SK-N-MC (cell line): ENCODE results near the gene IGSF23.

Experiments used
- DNase-seq: peaks from one replicate; pipeline ENCODE4 v3.0.0-alpha.2; 2011; ENCODE audit warnings: low read depth, low spot score
- H3K27ac ChIP-seq: fragments of 200-600 bp; sonication (generic); 2 replicates; pipeline ENCODE4 v1.5.1; 2016; ENCODE audit warnings: mixed run types
- H3K36me3 ChIP-seq: fragments of 200-600 bp; sonication (generic); 2 replicates; pipeline ENCODE4 v1.6.1; 2017; ENCODE audit warnings: antibody characterized with exemption, low read length, mixed read lengths; ENCODE audit not compliant: insufficient read depth
- H3K4me3 ChIP-seq: fragments of 200-600 bp; sonication (generic); 2 replicates; pipeline ENCODE4 v1.5.1; 2016
- H3K9ac ChIP-seq: fragments of 200-600 bp; sonication (generic); 2 replicates; pipeline ENCODE4 v1.8.0; 2017; ENCODE audit warnings: mixed run types, mixed read lengths; ENCODE audit not compliant: insufficient read length
- H3K9me3 ChIP-seq: fragments of 200-600 bp; sonication (generic); 2 replicates; pipeline ENCODE4 v1.6.1; 2017; ENCODE audit warnings: low read depth, mild to moderate bottlenecking, antibody characterized with exemption, low read length, moderate library complexity, mixed read lengths
- EZH2 ChIP-seq: fragments of 200-600 bp; sonication (generic); IDR thresholded peaks from one replicate; pipeline ENCODE4 v1.6.1; 2017; ENCODE audit warnings: antibody characterized with exemption
- FOXP2 ChIP-seq: optimal IDR thresholded peaks from 2 replicates; pipeline ENCODE3; 2011; ENCODE audit warnings: mild to moderate bottlenecking, moderate library complexity; ENCODE audit not compliant: insufficient read depth; ENCODE audit errors: extremely low read length, control extremely low read depth
- POLR2AphosphoS5 ChIP-seq: IDR thresholded peaks from 2 replicates; pipeline ENCODE4 v1.6.1; 2012; ENCODE audit warnings: mild to moderate bottlenecking, low read depth, low read length, borderline replicate concordance

The IGSF23 gene

GRCh38 chr19:44637390-44637764 is 24.0 kb downstream of the IGSF23 start:
- no peak overlapping the region for H3K4me3 ChIP-seq
- TF ChIP-seq FOXP2 (no peak), EZH2 (no peak), POLR2AphosphoS5 (no peak)
- H3K36me3 ChIP-seq = no peaks in the 10 kb centered on the region
- no peak overlapping the region for H3K27ac ChIP-seq
- no peak for DNase-seq
- peaks cover 6% of the 10 kb centered on the region; the same call in 1 of the 2 replicates for H3K9me3 ChIP-seq
- H3K9ac ChIP-seq = no peak overlapping the region

- no peak overlapping the region for H3K9ac ChIP-seq
- DNase-seq = no peak
- no peaks in the 10 kb centered on the region for H3K36me3 ChIP-seq
These were observed 27.2 kb downstream of the IGSF23 start for GRCh38 chr19:44640518-44640917.

GRCh38 chr19:44641501-44642265 is 28.3 kb downstream of the IGSF23 start:
- Histone ChIP-seq H3K36me3 (no peaks in the 10 kb centered on the region; the same call in 1 of the 2 replicates), H3K9me3 (no peaks in the 10 kb centered on the region), H3K4me3 (no peak overlapping the region), H3K9ac (no peak overlapping the region), H3K27ac (no peak overlapping the region)
- DNase-seq = no peak
- TF ChIP-seq FOXP2 (no peak), POLR2AphosphoS5 (no peak), EZH2 (no peak)

More at GRCh38 chr19:44640518-44640917, 27.2 kb downstream of the IGSF23 start:
- H3K27ac ChIP-seq = no peak overlapping the region
- TF ChIP-seq POLR2AphosphoS5 (no peak), EZH2 (no peak), FOXP2 (no peak)
- no peak overlapping the region for H3K4me3 ChIP-seq
- H3K9me3 ChIP-seq = no peaks in the 10 kb centered on the region

- H3K4me3 ChIP-seq = no peak overlapping the region
- H3K36me3 ChIP-seq = peaks cover 4% of the 10 kb centered on the region; the same call in 1 of the 2 replicates
- DNase-seq = no peak
- no peak overlapping the region for H3K27ac ChIP-seq
- TF ChIP-seq POLR2AphosphoS5 (no peak), FOXP2 (no peak), EZH2 (no peak)
- no peak overlapping the region for H3K9ac ChIP-seq
- H3K9me3 ChIP-seq = no peaks in the 10 kb centered on the region
These were observed 29.0 kb downstream of the IGSF23 start for GRCh38 chr19:44642377-44642776.

- Histone ChIP-seq H3K9ac (peak within 1 kb of the TSS; percentile 78), H3K4me3 (peak within 1 kb of the TSS; percentile 80), H3K27ac (no peak within 1 kb of the TSS), H3K9me3 (no peaks in the 10 kb centered on the region), H3K36me3 (peaks cover 16% of the 10 kb centered on the region)
- no peak for DNase-seq
- TF ChIP-seq POLR2AphosphoS5 (peak; percentile 77), EZH2 (no peak)
These were observed 30.4 kb downstream of the IGSF23 start, which contains the start of gene PVR for GRCh38 chr19:44643605-44644401. TSS of gene PVR (plus strand) at chr19:44643910. CDS start at chr19:44644097, 187 bp downstream.

- TF ChIP-seq EZH2 (no peak), FOXP2 (no peak), POLR2AphosphoS5 (no peak)
- H3K27ac ChIP-seq = no peak overlapping the region
- H3K36me3 ChIP-seq = peaks cover 23% of the 10 kb centered on the region
- peak overlapping the region; percentile 78 for H3K9ac ChIP-seq
- H3K9me3 ChIP-seq = no peaks in the 10 kb centered on the region
- H3K4me3 ChIP-seq = peak overlapping the region; percentile 80
- no peak for DNase-seq
These were observed 31.1 kb downstream of the IGSF23 start for GRCh38 chr19:44644402-44645016.

GRCh38 chr19:44645407-44646048 is 32.2 kb downstream of the IGSF23 start:
- H3K36me3 ChIP-seq = peaks cover 33% of the 10 kb centered on the region
- H3K9me3 ChIP-seq = no peaks in the 10 kb centered on the region
- H3K27ac ChIP-seq = no peak overlapping the region
- no peak for DNase-seq
- TF ChIP-seq POLR2AphosphoS5 (no peak), EZH2 (no peak)
- no peak overlapping the region for H3K9ac ChIP-seq
- no peak overlapping the region for H3K4me3 ChIP-seq

- Histone ChIP-seq H3K36me3 (peaks cover 36% of the 10 kb centered on the region), H3K9ac (no peak overlapping the region), H3K27ac (no peak overlapping the region), H3K4me3 (no peak overlapping the region), H3K9me3 (no peaks in the 10 kb centered on the region)
- DNase-seq = no peak
- TF ChIP-seq FOXP2 (no peak), EZH2 (no peak), POLR2AphosphoS5 (no peak)
These were observed 32.7 kb downstream of the IGSF23 start for GRCh38 chr19:44646049-44646416.
